GM12872 (cell line): ENCODE measurements around the gene NFATC3.

ENCODE experiments used
- CTCF ChIP-seq: IDR thresholded peaks from 3 replicates; pipeline ENCODE4 v1.5.1; 2011; ENCODE audit warnings: low read depth, mild to moderate bottlenecking, low read length, moderate library complexity; ENCODE audit not compliant: insufficient read depth

Gene NFATC3

GRCh38 chr16:68055395-68055794, 29.8 kb upstream of the NFATC3 start:
- no peak for TF ChIP-seq CTCF

- no peak for TF ChIP-seq CTCF
Measured at GRCh38 chr16:68059804-68060203, 25.4 kb upstream of the NFATC3 start.

DNA sequence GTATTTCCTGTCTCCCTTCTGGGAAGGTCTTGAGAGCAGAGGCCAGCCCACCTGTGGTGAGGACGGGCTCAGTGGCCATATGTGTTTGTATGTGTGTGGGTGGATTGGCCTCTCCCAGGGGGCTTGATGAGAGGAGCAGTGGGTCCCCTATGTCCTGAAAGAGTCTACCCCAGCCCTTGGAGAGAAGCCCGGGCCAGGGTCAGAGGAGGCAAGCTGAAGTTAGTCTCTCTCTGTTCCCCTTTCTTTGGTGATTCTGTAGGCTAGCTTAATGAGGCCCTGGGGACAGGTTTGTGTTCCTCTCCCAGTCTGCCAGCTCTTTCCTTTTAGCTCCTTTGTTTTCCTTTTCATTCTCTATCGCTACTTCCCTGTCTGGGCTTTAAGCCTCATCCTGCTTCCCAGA, 23.8 kb upstream of the NFATC3 start:
- TF ChIP-seq CTCF = no peak

GRCh38 chr16:68062910-68063393, 22.2 kb upstream of the NFATC3 start:
- TF ChIP-seq CTCF = no peak

DNA sequence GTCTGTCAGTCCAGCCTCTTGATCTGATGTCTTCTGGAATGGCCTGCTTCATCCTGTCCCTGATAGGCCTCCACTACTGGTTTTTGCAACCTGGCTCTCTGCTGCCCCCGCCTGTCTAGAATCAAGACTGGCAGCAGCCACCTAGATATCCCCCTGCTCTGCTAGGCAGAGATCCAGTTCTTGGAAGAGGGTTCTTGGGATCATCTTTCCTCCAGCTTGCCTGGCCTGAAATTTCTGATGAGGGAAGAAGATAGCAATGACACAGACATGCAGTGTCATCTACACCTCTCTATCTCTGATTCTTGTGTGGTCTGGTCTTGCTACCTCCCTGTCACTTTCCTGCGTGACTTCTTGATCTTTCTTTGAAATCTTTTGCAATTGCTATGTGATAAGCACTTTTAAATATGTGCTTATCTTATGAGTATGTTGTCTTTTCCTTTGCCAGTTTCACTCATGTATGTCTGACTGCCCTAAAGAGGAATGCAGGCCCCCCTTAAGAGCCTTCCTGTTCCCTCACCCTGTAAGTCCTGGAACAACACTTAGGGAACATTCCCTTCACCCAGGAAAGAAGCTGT, 20.3 kb upstream of the NFATC3 start:
- peak; percentile 91 for TF ChIP-seq CTCF

DNA sequence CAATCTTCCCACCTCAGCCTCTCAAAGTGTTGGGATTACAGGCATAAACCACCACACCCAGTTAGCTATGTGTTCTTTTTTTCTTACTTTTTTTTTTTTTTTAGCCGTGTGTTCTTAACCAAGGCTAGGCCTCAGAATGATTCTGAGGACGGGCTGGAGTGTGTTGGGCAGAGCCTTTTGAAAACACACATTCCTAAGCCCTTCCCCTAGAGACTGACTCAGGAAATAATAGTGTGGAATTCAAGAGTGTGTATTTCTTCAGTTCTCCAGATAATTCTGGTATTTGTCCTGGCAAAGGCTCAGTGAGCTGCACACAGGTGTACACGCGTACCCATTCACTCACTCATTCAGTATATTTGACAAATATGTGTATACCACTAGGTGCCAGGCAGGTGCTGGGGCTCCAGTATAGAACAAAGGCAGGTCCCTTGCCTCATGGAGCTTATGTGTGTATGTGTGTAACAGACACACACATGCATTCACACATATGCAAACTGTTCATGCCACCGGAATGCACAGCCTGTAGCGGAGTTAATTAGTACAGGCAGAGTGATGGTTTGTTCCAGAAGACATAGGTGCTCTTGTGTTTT, 19.4 kb upstream of the NFATC3 start:
- no peak for TF ChIP-seq CTCF

GRCh38 chr16:68066763-68067162, 18.4 kb upstream of the NFATC3 start:
- no peak for TF ChIP-seq CTCF
